Lung microvascular endothelial cell (primary cell): ENCODE data around the gene CAPN14. TPM values are rescaled to one million over a fixed set of nuclear protein-coding genes. Genes with fewer than 3 reads are reported as not detected.

Source experiments
- DNase-seq, 2 donors: peaks; one replicate each; pipeline versions ENCODE4 v3.0.0 to v3.0.0-alpha.2; 2010; ENCODE audit warnings: low read depth in 2 of 2
- total RNA-seq: library from RNA; depleted of rRNA; stranded (reverse); fragments of >200 nt; gene quantifications from 2 replicates; pipeline ENCODE4 v1.2.1, GENCODE V29; 2014

Gene CAPN14
- total RNA-seq, 1 donor from 2014 or later = under 0.01 TPM

DNA sequence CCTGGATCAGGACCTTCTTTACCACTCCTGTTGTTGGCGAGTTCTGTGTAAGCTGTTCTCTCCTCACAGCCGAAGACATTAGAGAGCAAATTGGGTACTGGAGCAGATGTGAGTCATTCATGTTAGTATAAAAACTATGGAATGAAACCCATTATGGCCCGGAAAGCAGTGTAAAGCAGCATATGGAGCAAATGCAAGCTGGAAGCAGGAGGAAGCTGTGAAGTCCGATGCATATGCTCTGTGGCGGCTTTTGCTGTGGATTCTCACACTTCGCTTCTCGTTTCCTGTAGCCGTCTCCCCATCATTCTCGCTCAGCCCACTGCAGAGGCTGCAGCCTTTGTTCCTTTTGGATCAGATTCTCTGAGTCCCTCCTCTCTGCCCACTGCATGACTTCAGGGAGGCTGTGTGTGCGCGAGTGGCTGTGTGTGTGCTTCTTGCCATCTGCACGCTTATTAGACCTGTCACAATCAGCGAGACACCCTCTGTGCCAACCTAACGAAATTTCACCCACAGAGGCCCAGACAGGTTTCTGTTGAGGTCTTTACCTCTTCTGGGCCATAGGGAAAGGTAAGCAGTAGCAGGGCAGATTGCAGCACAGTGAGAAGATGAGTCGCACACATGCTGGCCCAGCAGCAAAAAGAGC, 75.8 kb downstream of the CAPN14 start:
- DNase-seq = no peak

DNA sequence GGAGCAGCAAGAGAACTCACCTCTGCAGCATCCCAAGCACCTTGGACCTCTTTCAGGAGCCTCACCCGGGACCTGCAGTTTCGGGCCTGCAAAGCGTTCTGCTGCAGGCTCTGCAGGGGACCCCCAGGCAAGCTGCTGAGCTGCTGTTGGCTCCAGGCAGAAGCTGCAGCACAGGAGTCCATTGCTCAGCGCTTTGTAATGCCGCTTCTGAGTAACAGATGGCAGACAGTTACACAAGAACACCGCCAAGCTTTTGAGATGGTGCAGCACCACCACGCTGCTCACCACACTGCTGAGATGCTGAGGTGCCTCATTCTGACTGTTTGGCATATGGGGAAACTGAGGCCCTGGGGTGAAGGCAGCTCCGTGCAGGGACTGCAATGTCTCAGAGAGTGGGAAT, 77.2 kb downstream of the CAPN14 start:
- DNase-seq = no peak

DNA sequence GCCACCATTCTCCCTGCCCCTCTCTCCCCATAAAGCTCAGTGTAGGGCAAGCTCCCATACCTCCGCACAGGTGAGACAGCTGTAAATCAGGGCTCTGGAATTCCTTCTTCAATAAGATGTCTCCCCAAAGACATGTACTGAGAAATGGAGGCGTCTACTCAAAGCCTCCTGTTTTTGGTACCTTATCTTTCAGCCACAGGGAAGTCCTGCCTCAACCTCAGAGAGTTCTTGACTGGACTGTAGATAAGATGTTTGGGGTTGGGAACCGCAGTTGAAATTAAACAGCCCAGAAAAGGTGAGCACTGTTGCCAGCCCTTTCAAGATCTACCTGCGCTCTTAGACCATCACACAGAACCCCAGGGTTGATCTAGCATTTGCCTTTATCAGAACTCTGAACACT, 77.6 kb downstream of the CAPN14 start:
- no peak for DNase-seq

DNA sequence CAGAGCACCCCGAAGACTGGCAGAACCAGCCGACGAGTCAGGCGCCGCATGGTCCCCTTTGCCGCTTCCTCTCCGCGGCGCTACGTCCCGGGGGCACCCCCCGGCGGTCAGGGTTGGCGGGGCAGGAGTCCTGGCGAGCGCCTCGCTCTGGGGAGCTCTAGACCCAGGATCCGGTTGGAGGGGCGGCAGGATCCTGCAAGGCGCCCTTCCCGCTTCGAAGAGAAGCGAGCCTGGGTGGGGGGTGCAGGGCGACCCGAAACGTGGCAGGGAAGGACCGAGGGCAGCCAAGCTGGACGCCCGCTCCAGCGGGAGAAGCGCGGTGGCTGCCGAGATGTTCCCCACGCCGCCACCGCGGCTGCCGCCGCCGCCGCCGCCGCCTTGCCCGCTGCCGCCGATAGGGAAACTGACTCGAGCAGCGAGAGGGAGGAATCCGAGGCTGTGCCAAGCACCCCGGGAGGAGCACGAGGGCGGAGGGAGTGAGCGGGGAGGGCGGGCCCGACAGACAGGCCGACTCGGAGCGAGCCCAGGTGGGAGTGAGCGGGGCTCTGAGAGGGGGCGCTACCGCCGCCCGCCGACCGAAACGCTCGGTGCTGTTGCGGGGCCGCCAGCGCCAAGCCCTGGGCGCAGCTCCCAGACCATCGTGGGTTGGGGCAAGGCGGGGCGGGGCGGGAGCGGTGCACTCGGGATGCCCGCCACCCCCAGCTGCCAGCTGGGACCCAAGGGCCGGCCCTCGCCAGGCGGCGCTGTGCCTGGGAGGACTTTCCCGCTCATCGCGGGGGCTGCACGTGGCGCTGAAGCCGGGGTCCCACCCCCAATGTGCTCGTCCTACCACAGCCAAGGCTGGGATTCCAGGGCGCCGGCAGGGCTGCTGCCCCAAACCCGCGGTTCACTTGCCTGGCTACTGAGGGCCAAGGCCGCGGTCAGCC, 79.0 kb downstream of the CAPN14 start, which contains the start of gene GALNT14:
GALNT14 (minus strand) TSS at position 404 of the 926 bp plus-strand sequence; CDS start at position 50, 354 bp downstream.
- DNase-seq = peak; percentile 12 to 14

DNA sequence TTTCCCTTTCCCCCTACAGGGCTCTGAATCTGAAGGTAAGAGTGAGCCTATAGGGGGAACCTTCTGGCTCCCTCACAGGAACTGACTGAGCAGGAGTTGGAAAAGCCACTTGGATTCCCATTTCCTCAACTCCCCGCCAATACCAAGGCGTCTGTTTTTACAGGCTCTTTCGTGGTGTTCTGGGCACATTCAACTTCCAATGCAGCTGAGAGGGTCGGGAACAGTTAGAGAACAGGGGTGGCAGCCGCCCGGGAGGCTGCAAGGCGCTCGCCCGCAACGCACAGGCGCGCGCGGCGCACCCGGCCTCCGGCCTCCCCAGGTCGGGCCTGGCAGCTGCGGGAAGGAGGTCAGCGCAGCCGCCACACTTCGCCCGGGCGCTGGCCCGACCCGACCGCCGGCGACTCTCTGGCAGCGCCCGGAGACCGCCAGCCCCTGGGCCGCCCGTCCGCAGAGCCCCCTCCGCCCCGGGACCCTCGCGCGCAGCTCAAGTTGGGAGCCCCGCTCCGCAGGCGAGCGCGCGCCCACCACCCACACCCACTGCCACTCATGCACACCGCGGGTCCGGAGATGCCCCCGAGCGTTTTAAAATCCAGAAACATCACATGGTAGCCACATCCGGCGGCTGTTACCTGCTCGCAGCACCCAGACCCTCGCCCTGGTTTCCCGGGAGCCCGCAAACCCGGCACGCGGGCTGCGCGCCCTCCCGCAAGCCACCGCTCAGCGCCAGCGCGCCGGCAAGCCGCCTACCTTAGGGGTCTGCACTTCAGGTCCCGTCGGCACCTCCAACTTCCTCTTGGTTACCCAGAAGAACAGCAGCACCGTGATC, 79.9 kb downstream of the CAPN14 start:
- no peak for DNase-seq

DNA sequence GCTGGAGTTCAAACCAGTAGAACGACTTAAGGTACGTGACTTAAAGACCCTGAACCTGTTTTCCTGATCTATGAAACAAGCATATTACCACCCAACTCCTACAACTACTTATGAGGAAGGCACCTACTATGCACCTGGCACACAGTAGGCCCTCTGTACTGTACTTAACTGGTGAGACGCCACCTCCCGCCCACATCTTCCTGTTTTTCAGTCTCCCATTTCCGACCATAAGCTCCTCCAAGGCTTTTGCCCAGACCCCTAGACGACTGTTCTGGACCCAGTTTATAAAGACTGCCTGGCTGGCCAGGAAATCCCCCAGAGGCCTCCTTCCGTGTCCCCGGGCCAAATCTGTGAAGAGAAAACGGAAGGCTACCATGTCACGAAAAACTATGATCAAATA, 80.6 kb downstream of the CAPN14 start:
- DNase-seq = no peak

DNA sequence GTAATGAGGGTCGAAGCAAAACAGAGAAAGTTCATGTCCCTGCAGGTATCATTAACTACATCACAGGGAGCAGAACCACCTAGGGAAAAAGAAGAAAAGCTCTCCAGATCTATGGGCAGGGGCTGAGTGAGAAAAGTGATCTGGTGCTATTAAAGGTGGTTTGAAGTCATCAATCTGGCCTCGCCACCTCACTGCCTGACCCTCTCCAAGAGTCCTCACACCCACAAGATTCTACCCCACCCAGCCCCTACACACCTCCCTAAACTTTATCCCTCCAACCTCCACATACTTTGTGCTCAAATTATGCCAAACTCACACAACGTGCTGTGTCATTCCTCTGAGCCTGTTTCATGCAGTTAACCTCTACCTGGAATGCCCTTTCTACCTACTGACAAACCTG, 81.3 kb downstream of the CAPN14 start:
- DNase-seq = no peak

DNA sequence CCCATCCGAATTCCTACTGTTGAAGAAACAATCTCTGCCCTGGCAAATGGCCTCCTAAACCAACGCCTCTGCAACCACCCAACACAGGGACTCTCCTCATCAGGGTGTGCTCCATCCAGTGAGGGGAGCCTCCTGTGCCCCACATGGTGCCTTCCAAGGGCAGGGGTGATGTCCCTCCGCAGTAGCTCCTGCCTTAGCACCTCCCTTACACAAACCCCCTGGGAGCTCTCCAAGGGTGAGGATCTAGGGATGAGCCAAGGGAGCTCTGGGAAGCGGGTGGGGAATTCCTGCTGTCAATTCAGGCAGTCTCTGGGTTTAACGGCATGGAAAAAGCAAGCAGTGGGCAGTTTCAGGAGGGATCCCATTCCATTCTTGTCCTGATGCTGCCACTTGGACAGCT, 82.8 kb downstream of the CAPN14 start:
- DNase-seq = no peak

DNA sequence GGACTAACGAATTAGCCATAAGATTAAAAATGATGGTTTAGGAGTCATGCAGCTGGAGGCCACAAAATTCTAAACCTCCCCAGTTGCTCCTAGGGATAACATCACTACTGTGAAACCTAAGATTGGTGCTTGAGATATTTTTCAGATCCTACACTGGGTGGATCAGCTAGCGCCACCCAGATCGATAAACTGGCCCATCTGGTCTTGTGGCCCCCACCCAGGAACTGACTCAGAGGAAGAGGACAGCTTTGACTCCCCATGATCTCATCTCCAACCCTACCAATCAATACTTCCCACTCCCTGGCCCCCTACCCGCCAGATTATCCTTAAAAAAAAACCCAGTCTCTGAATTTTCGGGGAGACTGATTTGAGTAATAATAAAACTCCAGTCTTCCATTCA, 84.5 kb downstream of the CAPN14 start:
- no peak for DNase-seq

DNA sequence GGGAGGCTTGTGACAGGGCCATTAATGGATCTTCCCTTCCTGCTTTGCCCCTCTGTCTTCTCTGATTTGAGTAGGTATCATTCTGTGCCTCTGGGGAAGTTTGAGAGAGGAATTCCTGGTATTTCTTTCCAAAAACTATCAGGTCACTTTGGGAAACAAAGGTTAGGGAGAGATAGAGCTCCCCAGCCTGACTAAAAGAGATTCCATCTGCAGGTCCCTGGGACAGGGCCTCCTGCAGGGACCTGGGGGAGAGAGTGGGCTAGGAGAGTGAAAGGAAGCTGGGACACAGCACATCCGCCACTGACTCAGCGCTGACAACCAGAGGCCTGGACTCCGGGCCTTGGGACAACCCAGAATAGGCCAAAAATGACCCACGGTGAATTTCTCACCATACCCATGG, 85.4 kb downstream of the CAPN14 start:
- DNase-seq = no peak

DNA sequence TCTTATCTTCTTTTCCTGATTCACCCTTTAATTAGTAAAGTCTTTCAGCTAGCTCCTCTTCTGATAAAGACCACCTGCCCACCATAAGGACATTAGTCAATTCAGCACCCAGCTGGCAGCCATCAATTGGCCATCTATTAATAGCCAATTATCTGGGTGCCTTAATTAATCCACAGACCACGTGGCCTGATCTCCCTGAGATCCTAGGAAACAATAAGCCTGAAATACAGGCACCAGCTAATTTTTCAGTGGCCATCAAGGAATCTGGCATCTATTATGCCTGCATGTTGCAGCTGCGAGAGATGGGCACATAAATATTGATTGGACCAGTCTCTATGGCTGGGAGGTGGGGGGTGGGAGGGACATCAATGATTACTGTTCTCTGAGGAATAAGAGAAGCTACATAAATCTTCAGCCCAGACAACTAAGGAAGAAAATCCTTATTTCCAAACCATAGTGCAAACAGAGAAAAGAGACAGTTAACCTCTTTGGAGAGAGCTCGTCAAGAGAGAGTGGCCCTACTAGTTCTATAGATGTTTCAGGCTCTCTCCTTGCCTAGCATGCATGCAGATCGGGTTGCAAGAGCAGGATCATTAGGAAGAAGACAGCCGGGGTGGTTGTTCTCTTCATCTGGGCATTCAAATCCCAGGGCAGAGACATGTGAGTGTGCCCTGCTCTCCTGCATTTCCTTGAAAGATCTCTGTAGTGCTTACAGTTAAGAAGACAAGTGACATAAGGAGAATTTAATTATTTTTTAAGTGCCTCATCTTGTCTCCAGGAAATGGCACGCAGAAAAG, 87.7 kb downstream of the CAPN14 start:
- DNase-seq = no peak

DNA sequence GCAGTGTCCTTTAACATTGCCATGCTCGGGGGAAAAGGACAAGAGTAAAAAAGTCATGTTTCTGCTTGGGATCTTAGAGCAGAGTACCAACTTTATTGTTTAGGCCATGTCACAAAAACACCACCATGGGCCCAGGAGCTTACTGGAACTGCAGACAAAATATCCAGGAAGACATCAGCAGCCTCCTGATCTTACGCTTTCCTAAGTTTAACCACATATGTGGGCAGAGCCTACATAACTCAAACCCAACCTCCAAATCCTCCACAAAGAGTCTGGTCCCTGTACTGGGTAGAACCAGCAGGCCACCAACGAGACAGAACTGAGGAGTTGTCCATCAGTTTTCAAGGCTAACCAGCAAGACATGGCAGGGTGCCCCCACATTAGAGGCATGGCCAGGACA, 89.4 kb downstream of the CAPN14 start:
- no peak for DNase-seq

DNA sequence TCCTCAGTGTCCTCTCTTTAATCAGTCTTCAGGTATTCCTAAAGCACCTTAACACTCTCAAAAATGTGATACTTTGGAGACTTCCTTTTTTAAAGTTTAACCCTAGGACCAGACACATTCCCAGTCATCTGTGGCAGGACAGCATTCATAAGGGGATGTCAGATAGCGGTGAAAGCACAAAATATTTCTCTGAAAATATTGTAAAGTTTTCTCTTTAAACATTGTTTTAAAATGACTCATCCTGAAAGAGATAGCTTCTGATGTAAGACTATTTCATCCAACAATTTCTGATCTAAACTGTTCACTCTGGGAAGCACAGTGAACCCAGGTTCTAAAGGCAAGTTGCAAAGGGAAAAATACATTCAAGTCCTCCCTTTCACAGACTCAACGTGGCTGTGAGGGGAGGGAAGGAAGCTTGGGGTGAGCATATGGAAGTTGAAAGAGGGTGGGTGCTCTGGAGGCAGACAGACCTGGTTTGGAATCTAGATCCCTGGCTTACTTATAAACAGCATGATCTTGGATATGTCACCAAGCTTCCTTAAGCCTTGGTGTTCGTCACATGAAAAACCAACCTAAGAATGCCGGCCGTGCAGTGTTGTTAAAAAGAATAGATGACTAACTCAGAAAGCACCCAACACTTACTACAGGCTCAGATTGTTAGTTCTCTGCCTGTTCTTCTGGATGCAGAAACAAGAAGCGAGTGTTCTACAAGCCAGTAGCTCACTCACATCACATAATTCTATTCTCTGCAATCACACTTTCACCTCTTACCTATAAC, 91.2 kb downstream of the CAPN14 start:
- no peak for DNase-seq

DNA sequence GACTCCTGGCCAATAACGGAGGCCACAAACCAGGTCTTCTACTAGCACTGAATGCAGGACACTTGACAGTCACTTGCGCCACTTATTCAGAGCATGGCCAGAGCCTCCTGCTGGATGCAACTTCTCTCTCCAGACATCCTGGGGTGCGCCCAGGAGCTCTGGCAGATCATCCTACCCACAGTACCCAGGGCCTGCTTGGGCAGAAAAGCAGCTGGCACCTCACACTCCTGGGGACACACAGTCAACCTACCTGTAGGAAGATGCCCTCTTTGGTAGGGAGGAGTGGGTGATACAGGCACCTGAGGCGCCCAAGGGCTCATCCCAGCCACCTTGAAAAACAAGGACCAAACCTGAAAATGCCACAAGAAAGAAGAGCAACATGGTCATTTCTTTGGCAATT, 92.4 kb downstream of the CAPN14 start:
- DNase-seq = no peak

Other genes starting within 250 kb of the CAPN14 start
- gene GALNT14, start 79.1 kb downstream of the CAPN14 start, total RNA-seq = 0.22 TPM in 1 of 2 replicates, not detected in the other
- gene EHD3, start 16.6 kb upstream of the CAPN14 start, total RNA-seq = 2.4 and 6.7 TPM in 2 replicates
- not detected in 2 replicates for gene XDH, start 197.2 kb upstream of the CAPN14 start, total RNA-seq